ENCODE data around the gene CCDC190.
"Not testable (repeated sequence)": the region's sequence is repeated elsewhere in the genome, so short reads cannot be mapped to it uniquely, and the experiment has no call there.

CCDC190 gene

DNA sequence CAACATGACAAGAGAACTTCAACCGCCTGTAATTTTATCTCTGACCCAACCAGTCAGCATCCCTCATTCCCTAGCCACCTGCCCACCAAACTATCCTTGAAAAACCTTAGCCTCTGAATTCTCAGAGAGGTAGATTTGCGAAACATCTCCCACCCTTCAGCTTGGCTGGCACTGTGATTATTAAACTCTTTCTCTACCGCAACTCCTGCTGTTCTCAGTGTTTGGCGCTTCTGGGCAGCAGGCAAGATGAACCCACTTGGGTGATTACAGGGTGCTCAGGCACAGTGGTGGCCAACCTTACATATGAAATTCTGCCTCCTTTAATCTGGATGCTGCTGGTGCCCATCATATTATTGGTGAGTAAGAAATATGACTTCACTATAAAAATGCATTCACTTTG is 22.1 kb downstream of the CCDC190 start:
- DNase-seq (ENCODE audit: low read depth in 2 of 2, low spot score in 1 of 2) = no peak

DNA sequence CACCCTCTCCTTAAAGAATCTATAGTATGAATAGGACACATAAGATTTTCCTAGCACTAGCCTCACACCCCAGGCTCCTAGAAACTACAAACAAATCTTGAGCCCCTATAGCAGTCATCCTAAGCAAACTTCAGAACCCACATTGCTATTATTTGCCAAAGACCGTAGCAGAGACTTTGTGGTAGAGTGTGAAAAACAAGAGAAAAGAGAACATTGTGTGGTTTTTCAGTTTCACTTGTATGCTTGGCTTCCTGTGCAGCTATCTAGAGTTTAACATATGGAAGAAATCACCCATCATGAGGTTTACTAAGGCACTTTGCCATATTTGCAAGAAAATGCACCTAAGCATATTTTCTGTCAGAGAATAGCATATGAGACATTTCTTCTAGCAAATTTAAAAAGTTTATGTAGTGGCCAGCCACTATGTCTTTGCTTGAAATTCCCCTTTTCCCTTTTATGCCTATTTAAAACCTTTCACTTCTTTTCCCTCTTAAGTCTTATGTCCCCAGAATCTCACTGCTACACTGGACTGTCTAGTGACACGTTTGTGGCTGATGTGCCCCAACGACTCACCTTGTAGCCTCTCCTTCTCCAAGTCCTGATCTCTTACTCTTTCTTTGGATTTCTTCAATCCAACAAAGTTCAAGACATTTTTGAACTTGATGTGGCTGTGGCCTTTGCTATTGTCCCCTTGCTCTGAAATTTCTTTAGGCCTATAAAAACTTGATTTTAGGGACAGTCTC is 25.6 kb downstream of the CCDC190 start:
- no peak for DNase-seq (ENCODE audit: low read depth in 2 of 2, low spot score in 1 of 2)

DNA sequence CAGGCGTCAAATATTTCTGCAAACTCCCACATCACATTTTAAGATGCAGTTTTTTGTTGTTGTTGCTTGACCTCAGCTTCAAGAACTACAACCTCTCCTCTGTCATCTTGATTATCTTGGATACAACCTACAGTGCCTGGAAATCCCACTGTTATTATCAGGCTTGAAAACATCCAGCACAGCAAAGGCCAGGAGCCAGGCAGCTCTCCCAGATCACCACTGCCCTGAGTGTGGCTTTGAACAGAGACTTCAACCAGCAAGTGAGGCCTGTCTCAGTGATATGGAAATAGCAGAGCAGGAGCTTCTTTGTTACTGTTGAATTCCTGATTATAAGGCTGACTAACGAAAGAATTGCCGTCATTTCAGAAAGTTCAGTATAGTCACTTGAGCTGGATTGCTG is 28.5 kb downstream of the CCDC190 start:
- DNase-seq (ENCODE audit: low read depth in 2 of 2, low spot score in 1 of 2) = no peak

DNA sequence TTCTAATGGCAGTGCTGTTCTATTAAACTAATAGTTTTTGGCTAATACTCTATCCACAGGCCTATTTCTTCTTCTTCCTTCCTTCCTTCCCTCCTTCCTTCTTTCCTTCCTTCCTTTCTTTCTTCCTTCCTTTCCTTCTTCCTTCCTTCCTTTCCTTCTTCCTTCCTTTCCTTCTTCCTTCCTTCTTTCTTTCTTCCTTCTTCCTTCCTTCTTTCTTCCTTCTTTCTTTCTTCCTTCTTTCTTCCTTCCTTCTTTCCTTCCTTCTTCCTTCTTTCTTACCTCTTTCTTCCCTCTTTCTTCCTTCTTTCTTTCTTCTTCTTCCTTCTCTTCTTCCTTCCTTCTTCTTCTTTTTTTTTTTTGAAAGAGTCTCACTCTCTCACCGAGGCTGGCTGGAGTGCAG is 31.7 kb downstream of the CCDC190 start:
- DNase-seq (ENCODE audit: low read depth in 2 of 2, low spot score in 1 of 2) = no peak

DNA sequence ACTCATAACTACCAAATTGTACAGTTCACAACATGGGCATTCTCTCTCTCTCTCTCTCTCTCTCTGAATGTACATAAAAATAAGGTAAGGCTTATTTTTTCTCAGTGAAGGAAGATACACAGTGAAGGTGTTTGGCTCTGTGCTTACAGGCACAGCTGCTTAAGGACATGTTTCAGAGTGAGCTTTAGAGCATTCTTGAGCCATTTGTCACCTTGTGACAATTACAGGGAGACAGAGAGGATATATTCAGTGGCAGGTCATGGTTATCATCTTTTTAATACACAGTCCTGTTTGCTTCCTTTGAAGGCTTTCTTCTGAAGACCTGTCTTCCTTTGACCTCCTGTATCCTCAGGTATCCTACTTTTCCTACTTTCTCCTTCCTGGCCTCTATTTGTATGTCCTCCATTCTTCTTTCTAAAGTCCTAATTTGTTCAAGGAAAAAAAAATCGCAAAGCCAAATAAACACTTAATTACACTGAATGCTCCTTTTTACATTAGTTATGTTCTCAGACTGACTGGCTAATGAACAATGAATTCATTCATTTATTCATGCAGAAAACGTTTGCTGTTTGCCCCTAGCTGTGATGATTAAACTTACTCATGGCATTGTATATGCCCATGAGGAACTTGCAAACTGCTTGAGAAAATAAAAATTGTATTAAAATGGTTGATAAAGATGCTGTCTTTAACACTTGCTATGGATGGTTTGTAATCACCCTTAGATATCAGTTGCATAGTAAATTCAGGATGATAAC is 37.0 kb downstream of the CCDC190 start:
- DNase-seq (ENCODE audit: low read depth in 2 of 2, low spot score in 1 of 2) = no peak

DNA sequence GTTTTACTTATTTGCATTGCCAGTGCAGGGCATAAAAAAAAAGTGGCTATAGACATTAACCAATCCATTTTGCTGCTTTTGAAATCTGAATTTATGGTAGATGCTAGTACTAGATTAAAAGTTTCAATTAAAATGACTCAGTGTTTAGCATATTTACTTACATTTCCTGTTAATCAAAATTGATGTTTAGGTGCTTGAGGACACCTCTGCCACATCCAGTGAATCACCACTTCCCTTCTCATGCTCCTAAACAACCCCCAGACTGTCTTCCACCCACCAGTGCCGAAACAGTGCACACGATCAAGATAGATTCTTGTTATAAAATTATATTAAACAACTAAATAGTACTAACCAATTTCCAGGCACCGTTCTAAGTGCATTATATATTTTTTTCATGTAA is 37.7 kb downstream of the CCDC190 start:
- DNase-seq (ENCODE audit: low read depth in 2 of 2, low spot score in 1 of 2) = no peak

DNA sequence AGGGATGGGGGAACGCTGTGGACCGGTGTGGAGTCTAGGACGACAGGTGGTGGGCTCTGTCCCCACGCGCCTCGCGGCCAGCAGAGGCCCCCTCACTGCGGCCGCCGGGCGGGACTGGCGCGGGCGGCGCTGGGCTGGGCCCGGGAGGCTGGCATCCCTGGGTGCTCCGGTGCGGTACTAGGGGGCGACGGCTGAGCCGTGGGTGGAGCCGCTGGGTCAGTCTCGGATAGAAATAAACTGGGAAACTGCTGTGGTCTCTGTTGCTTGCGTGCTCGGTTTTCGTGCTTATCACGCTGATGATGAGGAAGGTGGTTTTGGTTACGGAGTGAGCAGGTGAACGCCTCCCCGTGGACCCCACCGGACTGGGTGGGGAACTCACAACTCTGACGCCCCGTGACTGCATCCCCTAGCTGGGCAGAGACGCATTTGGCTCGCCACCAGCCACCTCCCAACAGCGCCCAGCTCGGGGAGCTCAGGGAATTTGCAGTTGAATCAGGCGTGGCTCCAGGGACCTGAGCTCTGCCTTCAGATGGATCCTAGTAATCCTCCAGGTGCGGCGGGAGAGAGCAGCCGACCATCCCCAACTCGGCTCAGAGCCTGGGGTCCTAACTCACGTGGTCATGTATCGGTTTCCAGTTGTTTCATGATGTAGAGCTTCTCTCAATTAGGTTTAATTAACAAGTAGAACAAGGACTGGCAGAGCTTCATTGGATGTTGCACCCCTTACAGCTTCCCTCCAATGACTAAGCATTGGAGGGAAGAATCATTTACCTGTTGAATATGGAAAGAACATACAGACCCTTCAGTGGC is 38.4 kb downstream of the CCDC190 start:
- DNase-seq (ENCODE audit: low read depth in 2 of 2, low spot score in 1 of 2) = no peak

DNA sequence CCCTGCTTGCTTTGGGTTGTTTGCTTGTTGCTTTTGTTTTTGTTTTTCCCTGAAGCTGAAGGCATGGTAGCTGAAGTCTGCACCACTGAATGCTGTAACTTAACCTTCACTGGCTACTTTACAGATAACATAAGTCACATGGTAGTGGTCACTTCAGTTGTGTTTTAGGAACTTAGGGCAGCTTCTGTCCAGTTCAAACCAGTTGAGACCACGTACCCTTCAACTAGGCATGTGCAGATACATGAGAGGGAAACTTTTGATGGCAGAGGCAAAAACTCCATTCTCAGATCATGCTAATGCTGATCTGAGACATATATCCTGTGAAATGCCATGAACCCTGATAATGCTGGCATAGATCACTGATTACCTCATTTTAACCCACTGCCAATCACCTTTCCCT is 42.3 kb downstream of the CCDC190 start:
- not testable (repeated sequence) for DNase-seq (ENCODE audit: low read depth in 2 of 2, low spot score in 1 of 2)

DNA sequence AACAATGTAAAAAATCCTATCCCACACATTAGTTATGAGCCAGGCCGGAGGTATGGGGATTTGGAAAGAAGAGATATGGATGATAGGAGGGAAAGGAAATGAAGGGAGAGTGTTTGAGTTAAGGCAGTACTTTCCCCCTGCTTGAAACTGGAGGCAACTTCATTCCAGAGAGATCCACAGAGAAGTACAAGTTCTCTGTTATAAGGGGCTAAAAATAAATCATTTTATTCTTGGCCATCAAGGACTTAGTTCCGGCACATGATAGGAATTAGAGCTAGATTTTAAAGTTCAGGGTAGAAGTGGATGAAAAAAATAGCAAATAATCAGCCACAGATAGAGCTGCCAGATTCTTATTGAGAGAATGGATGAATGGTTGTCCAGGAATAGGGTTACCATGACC is 42.8 kb downstream of the CCDC190 start:
- DNase-seq (ENCODE audit: low read depth in 2 of 2, low spot score in 1 of 2) = not testable (repeated sequence)

DNA sequence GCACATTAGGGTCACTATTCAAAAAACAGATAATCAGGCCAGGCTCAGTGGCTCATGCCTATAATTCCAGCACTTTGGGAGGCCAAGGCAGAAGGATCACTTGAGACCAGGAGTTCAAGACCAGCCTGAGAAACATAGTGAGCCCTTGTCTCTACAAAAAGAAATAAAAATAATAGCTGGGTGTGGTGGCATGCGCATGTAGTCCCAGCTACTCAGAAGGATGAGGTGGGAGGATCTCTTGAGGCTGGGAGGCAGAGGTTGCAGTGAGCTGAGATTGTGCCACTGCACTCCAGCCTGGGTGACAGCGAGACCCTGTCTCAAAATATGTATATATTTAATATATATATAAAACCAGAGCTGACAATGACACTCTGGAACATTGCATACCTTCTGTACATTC is 48.6 kb downstream of the CCDC190 start:
- DNase-seq (ENCODE audit: low read depth in 2 of 2, low spot score in 1 of 2) = not testable (repeated sequence)

DNA sequence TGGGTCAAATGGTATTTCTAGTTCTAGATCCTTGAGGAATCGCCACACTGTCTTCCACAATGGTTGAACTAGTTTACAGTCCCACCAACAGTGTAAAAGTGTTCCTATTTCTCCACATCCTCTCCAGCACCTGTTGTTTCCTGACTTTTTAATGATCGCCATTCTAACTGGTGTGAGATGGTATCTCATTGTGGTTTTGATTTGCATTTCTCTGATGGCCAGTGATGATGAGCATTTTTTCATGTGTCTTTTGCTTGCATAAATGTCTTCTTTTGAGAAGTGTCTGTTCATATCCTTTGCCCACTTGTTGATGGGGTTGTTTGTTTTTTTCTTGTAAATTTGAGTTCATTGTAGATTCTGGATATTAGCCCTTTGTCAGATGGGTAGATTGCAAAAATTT is 53.5 kb downstream of the CCDC190 start:
- not testable (repeated sequence) for DNase-seq (ENCODE audit: low read depth in 2 of 2, low spot score in 1 of 2)
